Gastrocnemius medialis (tissue), 4 donors: Measurements from ENCODE around the gene MANF. TPM values are rescaled to one million over a fixed set of nuclear protein-coding genes. Genes with fewer than 3 reads are reported as not detected.

Experiments
- ATAC-seq, 2 donors: fragments of 150-250 bp; one replicate each; pipeline ENCODE4 v1.9.1; 2016
- DNase-seq, 2 donors: peaks; one replicate each; pipeline ENCODE4 v3.0.0-alpha.2; 2019
- H3K27ac ChIP-seq, 4 donors: fragments of 200-600 bp; sonication (generic); 1 replicate in 1 of 4; 2 replicates in 3 of 4; pipeline ENCODE4 v1.5.1; 2016 to 2018; ENCODE audit warnings: mild to moderate bottlenecking in 2 of 4, moderate library complexity in 1 of 4
- H3K27me3 ChIP-seq, 3 donors: fragments of 200-600 bp; sonication (generic) in 2 of 3; 1 replicate in 1 of 3; 2 replicates in 2 of 3; pipeline versions ENCODE4 v1.5.1 to v1.6.0; 2016 to 2019; ENCODE audit warnings: mild to moderate bottlenecking in 1 of 3, moderate library complexity in 1 of 3
- H3K36me3 ChIP-seq, 2 donors: fragments of 200-600 bp; sonication (generic) in 1 of 2; one replicate each; pipeline ENCODE4 v1.5.1; 2017 to 2018
- H3K4me1 ChIP-seq, 2 donors: fragments of 200-600 bp; sonication (generic) in 1 of 2; one replicate each; pipeline ENCODE4 v1.5.1; 2016 to 2017; ENCODE audit warnings: mild to moderate bottlenecking in 2 of 2
- H3K4me3 ChIP-seq, 4 donors: fragments of 200-600 bp; sonication (generic) in 3 of 4; 1 replicate in 1 of 4; 2 replicates in 3 of 4; pipeline ENCODE4 v1.5.1; 2016 to 2019; ENCODE audit warnings: mild to moderate bottlenecking in 2 of 4
- H3K9me3 ChIP-seq, 3 donors: fragments of 200-600 bp; sonication (generic) in 2 of 3; 1 replicate in 1 of 3; 2 replicates in 2 of 3; pipeline ENCODE4 v1.5.1; 2016 to 2019
- POLR2A ChIP-seq, 2 donors: fragments of 450-650 bp; IDR thresholded peaks; one replicate each; pipeline ENCODE4 v1.6.1; 2017; ENCODE audit warnings: antibody characterized with exemption in 2 of 2, mild to moderate bottlenecking in 2 of 2, moderate library complexity in 2 of 2
- in situ Hi-C, 4 donors: fragments of 200-750 bp; cut with MboI; loops; one replicate each; pipeline versions ENCODE4 v1.15.0 to v1.8.0; 2017; ENCODE audit warnings: low sequenced_read_pairs in 4 of 4
- intact Hi-C: fragments of 100-400 bp; cut with DNase I; formaldehyde crosslinking; loops from one replicate; pipeline ENCODE4 v1.15.1; 2023; ENCODE audit warnings: low total_unique reads
- total RNA-seq, 4 donors: library from RNA; depleted of rRNA; stranded (reverse); fragments of >200 nt; gene quantifications; one replicate each; pipeline versions ENCODE4 v1.1.0 to v1.2.3, GENCODE V29; 2016
- TF ChIP-seq, protein P1 (sequence below), 5 experiments: fragments of 450-650 bp in 3 of 5; fragments of 200-600 bp in 2 of 5; sonication (generic) in 2 of 5; IDR thresholded peaks in 4 of 5; conservative IDR thresholded peaks in 1 of 5; 1 replicate in 4 of 5; 2 replicates in 1 of 5; pipeline ENCODE4 v1.5.1; 2016 to 2019; ENCODE audit warnings: antibody characterized with exemption in 5 of 5, mild to moderate bottlenecking in 3 of 5, moderate library complexity in 3 of 5

MANF gene
- 10 to 100 TPM in 3 of 4 donors, 1 to 10 TPM in 1; 4.4 to 19.7 (median 11.5) TPM for total RNA-seq

DNA sequence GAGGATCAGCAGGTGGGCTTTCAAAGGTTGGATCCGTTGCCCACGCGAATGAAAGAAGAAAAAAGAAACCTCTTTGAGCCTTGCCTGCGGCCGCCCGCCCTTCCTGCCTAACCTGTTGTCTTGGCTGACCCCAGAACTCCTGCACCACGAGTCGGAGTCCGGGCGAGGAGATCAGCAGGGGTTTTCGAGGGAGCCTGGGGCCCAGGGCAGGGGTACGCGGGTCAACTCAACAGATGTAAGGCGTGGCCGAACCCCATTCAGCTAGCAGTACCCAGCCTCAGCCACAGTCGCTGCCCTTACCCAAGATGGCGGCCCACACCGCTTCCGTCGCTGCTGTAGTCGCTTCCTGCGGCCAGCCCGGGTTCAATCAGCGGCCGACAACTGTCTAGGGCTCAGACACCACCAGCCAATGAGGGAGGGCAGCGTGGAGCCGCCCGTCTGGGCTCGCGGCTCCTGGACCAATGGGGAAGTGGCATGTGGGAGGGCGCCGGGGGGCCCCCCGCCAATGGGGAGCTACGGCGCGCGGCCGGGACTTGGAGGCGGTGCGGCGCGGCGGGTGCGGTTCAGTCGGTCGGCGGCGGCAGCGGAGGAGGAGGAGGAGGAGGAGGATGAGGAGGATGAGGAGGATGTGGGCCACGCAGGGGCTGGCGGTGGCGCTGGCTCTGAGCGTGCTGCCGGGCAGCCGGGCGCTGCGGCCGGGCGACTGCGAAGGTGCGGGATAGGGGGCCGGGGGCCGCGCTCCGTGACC, at the start of gene MANF:
Gene MANF, plus strand, starts transcription at position 566 of the 748 bp plus-strand sequence. Its CDS starts 52 bp downstream, at position 618.
- Histone ChIP-seq H3K4me3 (peak within 1 kb of the TSS; percentile 73 to 96 (median 94)), H3K4me1 (peaks cover 25 to 28% of the 10 kb centered on the region in 2 donors), H3K36me3 (peaks cover 0 to 21% of the 10 kb centered on the region in 2 donors), H3K27me3 (no peaks in the 10 kb centered on the region), H3K9me3 (no peaks in the 10 kb centered on the region), H3K27ac (peak within 1 kb of the TSS; percentile 91 to 98 (median 92))
- in situ Hi-C loops (loop anchor here in 2 of 4 donors (10.0 to 25.0 kb wide), 4 partner anchors 110 to 773 kb away; partner anchors contain the start of genes CISH (in 1 of the 2), MAPKAPK3 (in 1 of the 2) and TEX264 (in 1 of the 2)), intact Hi-C loops (loop anchor here (2.0 to 5.0 kb wide), 3 partner anchors 152 to 768 kb away; partner anchors contain the start of genes MAPKAPK3, RAD54L2 and TEX264)
- DNase-seq (peak; percentile 98), ATAC-seq (peak; percentile 96 to 97)
- peak; percentile 88 to 95 for TF ChIP-seq POLR2A (IDR thresholded peaks at IDR 0.05)
- TF ChIP-seq, protein P1, sequence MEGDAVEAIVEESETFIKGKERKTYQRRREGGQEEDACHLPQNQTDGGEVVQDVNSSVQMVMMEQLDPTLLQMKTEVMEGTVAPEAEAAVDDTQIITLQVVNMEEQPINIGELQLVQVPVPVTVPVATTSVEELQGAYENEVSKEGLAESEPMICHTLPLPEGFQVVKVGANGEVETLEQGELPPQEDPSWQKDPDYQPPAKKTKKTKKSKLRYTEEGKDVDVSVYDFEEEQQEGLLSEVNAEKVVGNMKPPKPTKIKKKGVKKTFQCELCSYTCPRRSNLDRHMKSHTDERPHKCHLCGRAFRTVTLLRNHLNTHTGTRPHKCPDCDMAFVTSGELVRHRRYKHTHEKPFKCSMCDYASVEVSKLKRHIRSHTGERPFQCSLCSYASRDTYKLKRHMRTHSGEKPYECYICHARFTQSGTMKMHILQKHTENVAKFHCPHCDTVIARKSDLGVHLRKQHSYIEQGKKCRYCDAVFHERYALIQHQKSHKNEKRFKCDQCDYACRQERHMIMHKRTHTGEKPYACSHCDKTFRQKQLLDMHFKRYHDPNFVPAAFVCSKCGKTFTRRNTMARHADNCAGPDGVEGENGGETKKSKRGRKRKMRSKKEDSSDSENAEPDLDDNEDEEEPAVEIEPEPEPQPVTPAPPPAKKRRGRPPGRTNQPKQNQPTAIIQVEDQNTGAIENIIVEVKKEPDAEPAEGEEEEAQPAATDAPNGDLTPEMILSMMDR (IDR thresholded peaks at IDR 0.05 in 4 of 5, conservative IDR thresholded peaks at IDR 0.05 in 1 of 5), result peak in 3 of 5 experiments; percentile 14 to 24 (median 20)

DNA sequence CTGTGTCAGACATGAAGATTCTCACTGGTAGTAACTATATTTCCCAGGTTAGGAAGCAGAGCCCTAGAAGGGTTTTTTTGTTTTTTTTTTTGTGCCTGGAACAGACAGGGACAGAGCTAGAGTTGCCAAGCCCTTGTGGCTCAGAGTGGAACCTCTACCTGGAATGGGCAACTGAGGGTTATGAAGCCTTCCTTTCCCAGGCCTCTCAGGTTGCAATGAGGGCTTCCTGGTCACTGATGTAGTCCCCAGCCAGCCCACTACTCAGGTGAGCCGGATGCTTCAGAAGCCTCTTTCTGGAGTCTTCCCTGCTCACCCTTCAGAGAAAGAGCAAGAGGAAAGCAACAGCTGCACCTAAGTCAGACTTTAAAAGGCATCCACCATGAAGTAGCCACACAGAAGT, 48.8 kb upstream of the MANF start:
- Histone ChIP-seq H3K4me1 (no peaks in the 10 kb centered on the region), H3K27me3 (no peaks in the 10 kb centered on the region), H3K9me3 (no peaks in the 10 kb centered on the region), H3K36me3 (no peaks in the 10 kb centered on the region), H3K27ac (no peak overlapping the region), H3K4me3 (no peak overlapping the region)
- intact Hi-C loops, result no loop called here
- DNase-seq (no peak), ATAC-seq (no peak)
- in situ Hi-C loops, result no loop called here
- no peak for TF ChIP-seq POLR2A (IDR thresholded peaks at IDR 0.05)
- TF ChIP-seq, protein P1 (IDR thresholded peaks at IDR 0.05 in 4 of 5, conservative IDR thresholded peaks at IDR 0.05 in 1 of 5), result no peak

DNA sequence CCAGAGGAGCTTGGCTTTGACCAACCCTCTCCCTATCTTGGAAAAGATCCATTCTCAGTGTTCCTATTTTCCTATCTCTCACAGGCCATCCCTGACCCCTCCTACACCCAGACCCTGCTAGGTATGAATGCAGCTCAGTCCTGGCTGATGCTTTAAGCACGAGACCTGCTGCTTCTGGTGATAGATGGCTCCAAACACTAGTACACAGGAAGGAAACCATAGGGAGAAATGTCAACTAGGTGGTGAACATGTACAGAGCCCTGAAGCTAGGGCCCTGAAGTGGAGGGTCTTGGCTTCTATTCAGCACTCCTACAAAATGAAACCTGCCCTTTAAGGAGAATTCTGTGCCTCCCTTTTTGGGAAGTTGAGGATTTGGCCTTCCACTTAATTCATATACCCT, 47.4 kb upstream of the MANF start:
- TF ChIP-seq, protein P1 (IDR thresholded peaks at IDR 0.05 in 4 of 5, conservative IDR thresholded peaks at IDR 0.05 in 1 of 5), result no peak
- no peak for TF ChIP-seq POLR2A (IDR thresholded peaks at IDR 0.05)
- in situ Hi-C loops, result no loop called here

DNA sequence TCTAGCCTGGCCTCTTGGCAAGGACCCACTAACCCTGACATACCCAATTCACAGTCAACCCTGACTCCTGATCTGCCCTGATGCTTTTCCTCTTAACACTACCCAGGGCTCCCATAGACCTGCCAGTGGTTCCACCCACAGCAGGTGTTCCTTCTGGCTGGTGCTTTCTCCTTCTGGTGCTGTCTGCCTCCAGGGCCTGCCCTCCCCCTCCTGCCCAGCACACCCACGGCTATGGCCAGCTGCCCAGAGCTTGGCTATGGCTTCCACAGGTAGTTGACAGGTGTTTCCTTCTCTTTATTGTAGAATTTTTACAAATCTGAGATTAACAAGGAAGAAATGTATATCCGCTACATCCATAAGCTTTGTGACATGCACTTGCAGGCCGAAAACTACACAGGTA, 46.5 kb upstream of the MANF start:
- in situ Hi-C loops (no loop called here), intact Hi-C loops (no loop called here)
- DNase-seq, result no peak
- no peak for ATAC-seq
- Histone ChIP-seq H3K4me3 (no peak overlapping the region), H3K36me3 (no peaks in the 10 kb centered on the region), H3K27me3 (no peaks in the 10 kb centered on the region), H3K4me1 (no peaks in the 10 kb centered on the region), H3K27ac (no peak overlapping the region), H3K9me3 (no peaks in the 10 kb centered on the region)
- TF ChIP-seq POLR2A (IDR thresholded peaks at IDR 0.05), result no peak
- TF ChIP-seq, protein P1 (IDR thresholded peaks at IDR 0.05 in 4 of 5, conservative IDR thresholded peaks at IDR 0.05 in 1 of 5), result no peak

More for the DNA sequence above, 47.4 kb upstream of the MANF start:
- DNase-seq (no peak), ATAC-seq (no peak)
- Histone ChIP-seq H3K36me3 (no peaks in the 10 kb centered on the region), H3K4me3 (no peak overlapping the region), H3K9me3 (no peaks in the 10 kb centered on the region), H3K27ac (no peak overlapping the region), H3K27me3 (no peaks in the 10 kb centered on the region), H3K4me1 (no peaks in the 10 kb centered on the region)
- intact Hi-C loops, result no loop called here
